H9 (cell line): ENCODE measurements around the gene DNAH8. TPM values are rescaled to one million over a fixed set of nuclear protein-coding genes. Genes with fewer than 3 reads are reported as not detected.
"Not testable (repeated sequence)": the region's sequence is repeated elsewhere in the genome, so short reads cannot be mapped to it uniquely, and the experiment has no call there.

Experiments used
- DNase-seq: peaks from one replicate; pipeline ENCODE4 v3.0.0-alpha.2; 2017
- H2AFZ ChIP-seq: one replicate; pipeline ENCODE4 v1.6.1; 2013; ENCODE audit warnings: mild to moderate bottlenecking, low read length, control low read depth, moderate library complexity
- H2AK5ac ChIP-seq: 2 replicates; pipeline ENCODE4 v1.6.1; 2013; ENCODE audit warnings: low read length, control low read depth, mixed read lengths; ENCODE audit not compliant: insufficient read length
- H2BK120ac ChIP-seq: one replicate; pipeline ENCODE4 v1.6.1; 2013; ENCODE audit warnings: low read depth, mild to moderate bottlenecking, low read length, control low read depth, inconsistent platforms; ENCODE audit not compliant: poor library complexity, severe bottlenecking
- H2BK12ac ChIP-seq: 2 replicates; pipeline ENCODE4 v1.6.1; 2013; ENCODE audit warnings: low read length, control low read depth, mixed read lengths, low read depth; ENCODE audit not compliant: insufficient read length
- H2BK15ac ChIP-seq: 2 replicates; pipeline ENCODE4 v1.6.1; 2013; ENCODE audit warnings: low read depth, low read length, control low read depth
- H2BK20ac ChIP-seq: one replicate; pipeline ENCODE4 v1.6.1; 2013; ENCODE audit warnings: low read depth, mild to moderate bottlenecking, low read length, control low read depth, inconsistent platforms; ENCODE audit not compliant: poor library complexity, severe bottlenecking
- H2BK5ac ChIP-seq: 2 replicates; pipeline ENCODE4 v1.6.1; 2013; ENCODE audit warnings: low read length, control low read depth, mixed read lengths; ENCODE audit not compliant: insufficient read length
- H3K14ac ChIP-seq: 2 replicates; pipeline ENCODE4 v1.6.1; 2013; ENCODE audit warnings: low read length, control low read depth; ENCODE audit not compliant: insufficient read depth
- H3K18ac ChIP-seq: 2 replicates; pipeline ENCODE4 v1.6.1; 2013; ENCODE audit warnings: low read depth, mild to moderate bottlenecking, mixed read lengths, low read length, control low read depth; ENCODE audit not compliant: insufficient read length
- H3K23ac ChIP-seq: 2 replicates; pipeline ENCODE4 v1.6.1; 2013; ENCODE audit warnings: low read length, control low read depth, mixed read lengths, low read depth; ENCODE audit not compliant: insufficient read length
- H3K23me2 ChIP-seq: 2 replicates; pipeline ENCODE4 v1.6.1; 2013; ENCODE audit warnings: low read depth, mild to moderate bottlenecking, mixed read lengths, low read length, control low read depth; ENCODE audit not compliant: insufficient read length, poor library complexity, severe bottlenecking
- H3K27ac ChIP-seq: 2 replicates; pipeline ENCODE4 v1.5.1; 2013; ENCODE audit warnings: low read length, control low read depth, mixed read lengths, low read depth; ENCODE audit not compliant: insufficient read length
- H3K27me3 ChIP-seq: 2 replicates; pipeline ENCODE4 v1.6.1; 2013; ENCODE audit warnings: low read length, control low read depth, inconsistent platforms; ENCODE audit not compliant: insufficient read depth
- H3K4ac ChIP-seq: 2 replicates; pipeline ENCODE4 v1.6.1; 2013; ENCODE audit warnings: low read depth, mild to moderate bottlenecking, control low read depth, inconsistent platforms, low read length, moderate library complexity
- H3K4me1 ChIP-seq: 2 replicates; pipeline ENCODE4 v1.6.1; 2013; ENCODE audit warnings: low read length, control low read depth, inconsistent platforms; ENCODE audit not compliant: insufficient read depth
- H3K4me2 ChIP-seq: 2 replicates; pipeline ENCODE4 v1.6.1; 2013; ENCODE audit warnings: low read length, control low read depth, mixed read lengths; ENCODE audit not compliant: insufficient read length, insufficient read depth
- H3K56ac ChIP-seq: 2 replicates; pipeline ENCODE4 v1.6.1; 2013; ENCODE audit warnings: low read depth, mild to moderate bottlenecking, mixed read lengths, low read length, control low read depth; ENCODE audit not compliant: insufficient read length
- H3K79me1 ChIP-seq: 2 replicates; pipeline ENCODE4 v1.6.1; 2013; ENCODE audit warnings: low read depth, mild to moderate bottlenecking, moderate library complexity, low read length, control low read depth, inconsistent platforms; ENCODE audit not compliant: insufficient read depth, poor library complexity, severe bottlenecking
- H3K79me2 ChIP-seq: 2 replicates; pipeline ENCODE4 v1.6.1; 2013; ENCODE audit warnings: low read length, control low read depth, inconsistent platforms; ENCODE audit not compliant: insufficient read depth
- H3K9ac ChIP-seq: 2 replicates; pipeline ENCODE4 v1.6.1; 2013; ENCODE audit warnings: low read length, control low read depth, mixed read lengths; ENCODE audit not compliant: insufficient read length; ENCODE audit errors: extremely low read depth
- H3K9me3 ChIP-seq: one replicate; pipeline ENCODE4 v1.6.1; 2013; ENCODE audit warnings: low read depth, low read length, inconsistent platforms; ENCODE audit not compliant: control insufficient read depth
- H3T11ph ChIP-seq: one replicate; pipeline ENCODE4 v1.6.1; 2013; ENCODE audit warnings: mild to moderate bottlenecking, low read length, control low read depth, inconsistent platforms
- H4K20me1 ChIP-seq: one replicate; pipeline ENCODE4 v1.6.1; 2013; ENCODE audit not compliant: control insufficient read depth, insufficient read length, insufficient read depth
- H4K5ac ChIP-seq: 2 replicates; pipeline ENCODE4 v1.6.1; 2013; ENCODE audit warnings: low read depth, mild to moderate bottlenecking, mixed read lengths, low read length, control low read depth; ENCODE audit not compliant: insufficient read length
- H4K8ac ChIP-seq: replicated peaks from 2 replicates; pipeline ENCODE4 v1.6.1; 2013; ENCODE audit warnings: low read length, control low read depth, mixed read lengths, low read depth; ENCODE audit not compliant: insufficient read length
- H4K91ac ChIP-seq: 2 replicates; pipeline ENCODE4 v1.6.1; 2013; ENCODE audit warnings: low read depth, mild to moderate bottlenecking, moderate library complexity, mixed read lengths, low read length, control low read depth; ENCODE audit not compliant: insufficient read length
- H3K27ac Mint-ChIP-seq, 3 experiments: 2 replicates in 2 of 3; 3 replicates in 1 of 3; pipeline ENCODE4 v1.8.0; 2020 to 2021; ENCODE audit warnings: mixed read lengths in 3 of 3, mild to moderate bottlenecking in 1 of 3, moderate library complexity in 1 of 3
- H3K27me3 Mint-ChIP-seq: 2 replicates; pipeline ENCODE4 v1.8.0; 2021; ENCODE audit warnings: low read depth, mild to moderate bottlenecking, moderate library complexity, mixed read lengths
- H3K36me3 Mint-ChIP-seq, 3 experiments: 2 replicates in 2 of 3; 3 replicates in 1 of 3; pipeline ENCODE4 v1.8.0; 2020 to 2021; ENCODE audit warnings: low read depth in 3 of 3, mixed read lengths in 3 of 3; ENCODE audit not compliant: insufficient read depth in 1 of 3
- H3K4me1 Mint-ChIP-seq, 2 experiments: 2 replicates each; pipeline ENCODE4 v1.8.0; 2020; ENCODE audit warnings: mixed read lengths in 2 of 2
- H3K4me3 Mint-ChIP-seq, 2 experiments: 2 replicates in 1 of 2; 3 replicates in 1 of 2; pipeline ENCODE4 v1.8.0; 2020 to 2021; ENCODE audit warnings: mild to moderate bottlenecking in 2 of 2, mixed read lengths in 2 of 2, moderate library complexity in 1 of 2
- H3K9me3 Mint-ChIP-seq, 2 experiments: 2 replicates in 1 of 2; 3 replicates in 1 of 2; pipeline ENCODE4 v1.8.0; 2020; ENCODE audit warnings: mild to moderate bottlenecking in 2 of 2, mixed read lengths in 2 of 2, moderate library complexity in 1 of 2
- WGBS: extraction: QIAGEN DNeasy Blood & Tissue Kit; methylation state at CpG from one replicate; pipeline ENCODE4 v1.1.7; 2013; ENCODE audit warnings: missing lambda C conversion rate, low lambda C conversion rate, mixed read lengths; ENCODE audit not compliant: insufficient read length; ENCODE audit errors: extremely low coverage; 5-methylcytosine and 5-hydroxymethylcytosine counted together
- total RNA-seq: library from RNA; stranded (reverse); gene quantifications from 2 replicates; pipeline ENCODE4 v1.2.1, GENCODE V29; 2021
- TF ChIP-seq, protein P1 (sequence below): fragments of 200-600 bp; sonication (generic); conservative IDR thresholded peaks from 3 replicates; pipeline ENCODE4 v1.8.0; 2021; ENCODE audit warnings: antibody characterized with exemption, mild to moderate bottlenecking

The DNAH8 gene
- total RNA-seq, 1 experiment from 2014 or later = not detected

DNA sequence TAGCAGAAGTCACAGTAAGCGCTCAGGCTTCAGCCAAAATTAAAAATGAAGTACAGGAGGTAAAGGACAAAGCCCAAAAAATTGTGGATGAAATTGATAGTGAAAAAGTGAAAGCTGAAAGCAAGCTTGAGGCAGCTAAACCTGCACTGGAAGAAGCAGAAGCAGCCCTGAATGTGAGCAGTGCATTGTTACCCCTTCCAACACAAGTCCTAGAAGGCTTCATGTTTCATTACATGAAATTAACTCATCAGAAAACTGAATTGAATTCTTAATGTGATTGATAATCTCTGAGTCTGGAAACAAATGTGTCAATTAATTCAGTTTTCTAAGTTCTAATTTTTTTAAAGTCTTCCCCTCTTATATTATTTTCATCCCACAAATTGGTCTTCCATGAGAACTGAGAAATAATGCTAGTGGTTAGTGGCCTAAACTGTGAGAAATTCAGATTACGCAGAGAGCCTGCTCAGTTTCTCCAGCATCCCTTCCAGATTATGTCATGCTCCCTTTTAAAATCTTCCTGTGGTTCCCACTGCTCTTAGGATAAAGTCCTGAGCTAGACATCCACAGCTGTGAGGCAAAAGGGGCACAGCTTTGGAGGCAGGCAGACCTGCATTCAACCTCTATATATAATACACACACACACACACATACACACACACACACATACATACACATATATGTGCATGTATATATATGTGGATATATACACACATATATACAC lies 200.3 kb downstream of the DNAH8 start:
- Histone ChIP-seq H3K23ac (no peak overlapping the region), H2BK15ac (no peak overlapping the region), H2BK120ac (no peak overlapping the region), H3K14ac (no peak overlapping the region), H2BK12ac (no peak overlapping the region), H3K9ac (no peak overlapping the region), H3T11ph (no peak overlapping the region), H4K91ac (no peak overlapping the region), H4K8ac (no peak overlapping the region), H3K4me1 (no peaks in the 10 kb centered on the region), H3K4me2 (no peak overlapping the region), H3K4ac (no peak overlapping the region), H3K23me2 (no peaks in the 10 kb centered on the region), H3K56ac (no peak overlapping the region), H4K20me1 (no peaks in the 10 kb centered on the region), H3K27ac (no peak overlapping the region), H2BK20ac (no peak overlapping the region), H3K18ac (no peak overlapping the region), H3K9me3 (no peaks in the 10 kb centered on the region), H4K5ac (no peak overlapping the region), H2AK5ac (no peak overlapping the region), H2BK5ac (no peak overlapping the region), H3K79me1 (no peaks in the 10 kb centered on the region), H2AFZ (no peak overlapping the region), H3K27me3 (no peaks in the 10 kb centered on the region), H3K79me2 (no peaks in the 10 kb centered on the region)
- Mint-ChIP-seq H3K4me3 (no peak overlapping the region), H3K27ac (no peak overlapping the region), H3K9me3 (no peaks in the 10 kb centered on the region), H3K4me1 (no peaks in the 10 kb centered on the region), H3K27me3 (no peaks in the 10 kb centered on the region), H3K36me3 (no peaks in the 10 kb centered on the region)
- no peak for DNase-seq
- TF ChIP-seq, protein P1, sequence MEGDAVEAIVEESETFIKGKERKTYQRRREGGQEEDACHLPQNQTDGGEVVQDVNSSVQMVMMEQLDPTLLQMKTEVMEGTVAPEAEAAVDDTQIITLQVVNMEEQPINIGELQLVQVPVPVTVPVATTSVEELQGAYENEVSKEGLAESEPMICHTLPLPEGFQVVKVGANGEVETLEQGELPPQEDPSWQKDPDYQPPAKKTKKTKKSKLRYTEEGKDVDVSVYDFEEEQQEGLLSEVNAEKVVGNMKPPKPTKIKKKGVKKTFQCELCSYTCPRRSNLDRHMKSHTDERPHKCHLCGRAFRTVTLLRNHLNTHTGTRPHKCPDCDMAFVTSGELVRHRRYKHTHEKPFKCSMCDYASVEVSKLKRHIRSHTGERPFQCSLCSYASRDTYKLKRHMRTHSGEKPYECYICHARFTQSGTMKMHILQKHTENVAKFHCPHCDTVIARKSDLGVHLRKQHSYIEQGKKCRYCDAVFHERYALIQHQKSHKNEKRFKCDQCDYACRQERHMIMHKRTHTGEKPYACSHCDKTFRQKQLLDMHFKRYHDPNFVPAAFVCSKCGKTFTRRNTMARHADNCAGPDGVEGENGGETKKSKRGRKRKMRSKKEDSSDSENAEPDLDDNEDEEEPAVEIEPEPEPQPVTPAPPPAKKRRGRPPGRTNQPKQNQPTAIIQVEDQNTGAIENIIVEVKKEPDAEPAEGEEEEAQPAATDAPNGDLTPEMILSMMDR = no peak
- no CpG with 5 or more reads among the region's 2 CpGs for WGBS

DNA sequence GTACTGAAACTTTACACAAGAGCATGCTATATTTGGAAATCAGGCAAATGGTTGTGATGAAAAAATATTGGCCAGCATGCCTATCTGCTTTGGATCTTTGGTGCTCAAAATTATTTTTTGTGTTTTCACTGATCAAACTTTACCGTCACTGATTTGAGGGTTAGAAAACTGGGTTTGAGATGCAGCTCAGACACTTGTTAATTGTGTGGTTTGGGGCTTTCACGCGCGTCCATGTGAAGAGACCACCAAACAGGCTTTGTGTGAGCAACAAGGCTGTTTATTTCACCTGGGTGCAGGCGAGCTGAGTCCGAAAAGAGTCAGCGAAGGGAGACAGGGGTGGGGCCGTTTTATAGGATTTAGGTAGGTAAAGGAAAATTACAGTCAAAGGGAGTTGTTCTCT lies 206.4 kb downstream of the DNAH8 start:
- not testable (repeated sequence) for H2BK20ac ChIP-seq, H3K9me3 ChIP-seq, H3K23ac ChIP-seq, H3K23me2 ChIP-seq, H2AK5ac ChIP-seq, H3K18ac ChIP-seq, H3K4me1 ChIP-seq, H4K8ac ChIP-seq, H2BK120ac ChIP-seq, H3K79me2 ChIP-seq, H3K9me3 Mint-ChIP-seq, H3K27me3 Mint-ChIP-seq, DNase-seq, H4K20me1 ChIP-seq, H2BK15ac ChIP-seq, H3K9ac ChIP-seq, H3K79me1 ChIP-seq, H2BK5ac ChIP-seq, H3K27ac ChIP-seq, H3K56ac ChIP-seq, H3T11ph ChIP-seq, H4K5ac ChIP-seq, H3K27me3 ChIP-seq, H4K91ac ChIP-seq, H3K14ac ChIP-seq, H3K4me3 Mint-ChIP-seq, H3K4ac ChIP-seq, H3K4me2 ChIP-seq, H2BK12ac ChIP-seq, H3K36me3 Mint-ChIP-seq, H2AFZ ChIP-seq
- peak overlapping the region in 2 of 3 experiments; percentile 56 to 91; a peak in 2 of 7 replicates for H3K27ac Mint-ChIP-seq
- H3K4me1 Mint-ChIP-seq = peaks cover 19 to 21% of the 10 kb centered on the region in 2 experiments
- WGBS = no CpG with 5 or more reads among the region's 8 CpGs
